GM19025 (cell line): ENCODE results near the gene KARS1.
"Not testable (repeated sequence)": the region's sequence is repeated elsewhere in the genome, so short reads cannot be mapped to it uniquely, and the experiment has no call there.

Experiments used
- ATAC-seq: cut with Tn5 transposase; IDR thresholded peaks from one replicate; pipeline ENCODE4 v1.9.1; 2021; ENCODE audit warnings: mild to moderate bottlenecking, low read depth, moderate library complexity; ENCODE audit not compliant: unreplicated experiment

The KARS1 gene

GRCh38 chr16:75627851-75628250, 19.6 kb downstream of the KARS1 start:
- no peak for ATAC-seq

GRCh38 chr16:75626806-75627205, 20.7 kb downstream of the KARS1 start:
- ATAC-seq: no peak

GRCh38 chr16:75624921-75625334, 22.5 kb downstream of the KARS1 start:
- ATAC-seq: no peak

GRCh38 chr16:75622761-75623605, 24.5 kb downstream of the KARS1 start, which contains the start of gene ADAT1:
ADAT1 (minus strand) TSS chr16:75623281; CDS start chr16:75620799, 2,482 bp downstream.
- peak; percentile 89 for ATAC-seq

- no peak for ATAC-seq
Measured at GRCh38 chr16:75621170-75621477, 26.3 kb downstream of the KARS1 start.

- ATAC-seq: no peak
Measured at GRCh38 chr16:75620326-75621169, 26.9 kb downstream of the KARS1 start.

GRCh38 chr16:75618780-75619179, 28.7 kb downstream of the KARS1 start:
- no peak for ATAC-seq

- ATAC-seq: no peak
Measured at GRCh38 chr16:75617121-75617520, 30.3 kb downstream of the KARS1 start.

- ATAC-seq: no peak
Measured at GRCh38 chr16:75616521-75617010, 30.9 kb downstream of the KARS1 start.

- no peak for ATAC-seq
Measured at GRCh38 chr16:75615619-75616018, 31.8 kb downstream of the KARS1 start.

- ATAC-seq: no peak
Measured at GRCh38 chr16:75614066-75614897, 33.2 kb downstream of the KARS1 start.

GRCh38 chr16:75606507-75606906, 41.0 kb downstream of the KARS1 start:
- no peak for ATAC-seq

- no peak for ATAC-seq
Measured at GRCh38 chr16:75603241-75603640, 44.2 kb downstream of the KARS1 start.

GRCh38 chr16:75599452-75600277, 47.8 kb downstream of the KARS1 start:
- ATAC-seq: no peak

- no peak for ATAC-seq
Measured at GRCh38 chr16:75593825-75594820, 53.3 kb downstream of the KARS1 start.

GRCh38 chr16:75593308-75593707, 54.2 kb downstream of the KARS1 start:
- no peak for ATAC-seq

GRCh38 chr16:75591927-75592326, 55.5 kb downstream of the KARS1 start:
- not testable (repeated sequence) for ATAC-seq
